ENCODE results near the gene SDHB. TPM values are rescaled to one million over a fixed set of nuclear protein-coding genes. Genes with fewer than 3 reads are reported as not detected.

Gene SDHB
- total and polyA plus RNA-seq, 5 experiments from 2014 or later = 56.1 to 149 (median 128) TPM

DNA sequence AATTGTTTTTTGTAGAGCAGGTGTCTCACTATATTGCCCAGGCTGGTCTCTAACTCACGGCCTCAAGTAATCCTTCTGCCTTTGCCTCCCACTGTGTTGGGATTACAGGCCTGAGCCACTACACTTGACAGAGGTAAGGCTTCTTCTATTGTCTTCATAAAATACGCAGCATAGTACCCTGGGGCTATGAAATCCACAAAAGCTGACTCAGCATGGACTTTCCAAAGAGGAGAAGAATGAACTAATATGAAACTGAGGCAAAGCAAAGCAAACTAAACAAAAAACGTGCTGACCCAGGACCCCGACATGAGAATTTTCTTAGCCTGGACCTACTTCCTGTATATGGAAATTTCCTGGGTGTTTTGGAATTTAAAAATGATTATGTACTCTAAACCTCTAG, 23.6 kb downstream of the SDHB start:
- ATAC-seq = no peak
- no peak overlapping the region for H3K4me3 Mint-ChIP-seq
- peak overlapping the region in 1 of 10 donors; percentile 27 for H3K27ac Mint-ChIP-seq
- DNase-seq = no peak
- no peaks in the 10 kb centered on the region for H3K9me3 Mint-ChIP-seq
- peaks cover 0 to 2% (median 0%) of the 10 kb centered on the region in 4 donors for H3K4me1 Mint-ChIP-seq
- H3K27me3 Mint-ChIP-seq = no peaks in the 10 kb centered on the region
- H3K36me3 Mint-ChIP-seq = peaks cover 0 to 83% (median 2%) of the 10 kb centered on the region in 3 donors
- POLR2A ChIA-PET = no interaction called here

DNA sequence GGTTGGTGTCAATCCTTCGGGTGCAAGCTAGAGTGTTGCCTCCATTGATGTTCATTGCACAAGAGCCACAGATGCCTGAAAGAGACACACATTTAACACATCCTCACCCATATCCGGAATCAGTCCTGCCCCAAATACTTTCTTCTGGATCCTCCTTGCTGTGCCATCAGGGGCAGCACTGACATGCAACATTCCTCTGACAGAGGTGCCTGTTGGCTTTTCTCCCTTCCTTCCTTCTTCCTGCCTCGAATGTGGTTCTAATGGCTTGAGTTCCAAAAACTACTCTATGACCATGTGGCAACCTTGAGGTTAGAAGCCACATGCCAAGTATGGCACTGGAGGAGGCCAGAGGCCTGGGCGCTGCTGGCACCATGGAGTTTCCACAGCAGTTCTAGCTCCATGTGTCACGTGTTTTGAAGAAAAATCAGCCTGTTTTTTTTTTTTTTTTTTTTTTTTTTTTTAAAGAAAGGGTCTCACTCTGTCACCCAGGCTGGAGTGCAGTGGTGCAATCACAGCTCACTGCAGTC, 25.1 kb downstream of the SDHB start:
- Mint-ChIP-seq H3K9me3 (no peaks in the 10 kb centered on the region), H3K4me3 (no peak overlapping the region), H3K27ac (peak overlapping the region in 1 of 10 donors; percentile 44), H3K27me3 (no peaks in the 10 kb centered on the region), H3K4me1 (peaks cover 0 to 2% (median 0%) of the 10 kb centered on the region in 4 donors), H3K36me3 (peaks cover 0 to 85% (median 3%) of the 10 kb centered on the region in 3 donors)
- POLR2A ChIA-PET = no interaction called here
- ATAC-seq (no peak), DNase-seq (no peak)

DNA sequence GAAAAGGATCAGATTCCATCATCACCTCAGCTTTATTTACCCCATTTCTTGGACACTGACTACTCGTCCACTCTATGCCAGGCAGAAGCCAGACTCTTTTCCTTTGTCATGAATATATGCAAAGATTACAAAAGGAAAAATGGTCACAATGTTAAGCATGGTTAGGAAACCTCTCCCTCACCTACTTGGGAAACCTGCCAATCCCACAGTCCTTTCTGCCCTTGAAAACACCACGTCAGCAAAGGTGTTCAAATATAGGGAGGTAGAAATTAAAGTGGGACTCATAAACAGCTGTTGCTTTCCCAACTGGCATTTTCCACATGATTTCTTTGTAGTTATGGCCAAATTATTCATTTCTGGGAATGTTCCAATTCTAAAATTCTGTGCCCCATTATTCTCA, 25.9 kb downstream of the SDHB start:
- no peaks in the 10 kb centered on the region for H3K9me3 Mint-ChIP-seq
- H3K27ac Mint-ChIP-seq = peak overlapping the region in 2 of 10 donors; percentile 33 to 51
- H3K4me1 Mint-ChIP-seq = peaks cover 0 to 4% (median 0%) of the 10 kb centered on the region in 4 donors
- no peaks in the 10 kb centered on the region for H3K27me3 Mint-ChIP-seq
- no peak for DNase-seq
- H3K4me3 Mint-ChIP-seq = no peak overlapping the region
- POLR2A ChIA-PET = no interaction called here
- peaks cover 0 to 87% (median 1%) of the 10 kb centered on the region in 3 donors for H3K36me3 Mint-ChIP-seq
- no peak for ATAC-seq

DNA sequence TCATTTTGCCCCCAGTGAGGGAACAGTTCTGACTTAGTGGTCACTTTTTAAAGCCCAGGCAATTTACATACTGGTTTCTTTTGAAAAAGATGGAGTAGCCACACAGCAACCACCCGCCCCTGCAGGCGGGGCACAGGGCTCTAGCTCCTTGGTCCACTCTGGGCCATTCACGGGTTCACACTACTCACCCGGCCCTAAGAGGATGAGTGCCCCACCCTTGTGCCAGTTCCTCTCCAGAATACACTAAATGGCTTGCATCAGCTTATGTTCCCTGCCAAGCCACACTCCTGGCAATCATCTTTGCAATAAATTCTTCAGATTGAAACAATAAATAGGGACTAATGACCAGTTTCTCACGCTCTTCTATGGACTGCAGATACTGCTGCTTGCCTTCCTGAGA, 26.4 kb downstream of the SDHB start:
- H3K27ac Mint-ChIP-seq = no peak overlapping the region
- H3K9me3 Mint-ChIP-seq = no peaks in the 10 kb centered on the region
- DNase-seq (no peak), ATAC-seq (no peak)
- H3K4me3 Mint-ChIP-seq = no peak overlapping the region
- peaks cover 0 to 4% (median 0%) of the 10 kb centered on the region in 4 donors for H3K4me1 Mint-ChIP-seq
- H3K27me3 Mint-ChIP-seq = no peaks in the 10 kb centered on the region
- peaks cover 0 to 87% (median 1%) of the 10 kb centered on the region in 3 donors for H3K36me3 Mint-ChIP-seq
- POLR2A ChIA-PET = no interaction called here

DNA sequence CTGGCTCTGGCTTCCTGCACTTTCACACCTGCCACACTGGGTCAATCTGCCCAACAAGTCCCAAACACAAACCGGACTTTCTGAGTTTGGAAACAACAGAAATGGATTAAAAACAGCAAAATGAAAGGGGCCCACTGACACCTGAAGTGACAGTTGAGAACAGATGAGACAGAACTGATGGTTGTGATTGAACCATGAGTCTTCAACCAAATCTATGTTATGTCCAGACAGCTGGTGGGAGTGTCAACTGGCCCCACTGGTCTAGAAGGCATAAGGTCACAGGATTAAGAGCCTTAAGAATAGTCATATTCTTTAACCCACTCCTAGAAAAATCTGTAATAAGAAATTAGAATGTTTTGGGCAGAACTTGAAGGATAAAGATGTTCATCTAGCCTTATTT, 29.1 kb downstream of the SDHB start:
- ATAC-seq (no peak), DNase-seq (no peak)
- Mint-ChIP-seq H3K4me1 (peaks cover 0 to 4% (median 0%) of the 10 kb centered on the region in 4 donors), H3K4me3 (no peak overlapping the region), H3K9me3 (no peaks in the 10 kb centered on the region), H3K27ac (peak overlapping the region in 2 of 10 donors; percentile 34 to 52), H3K27me3 (no peaks in the 10 kb centered on the region), H3K36me3 (peaks cover 0 to 90% (median 3%) of the 10 kb centered on the region in 3 donors)
- POLR2A ChIA-PET = interaction anchor here (0.7 kb wide), 1 partner anchor 14 kb away, joined by 3 read pairs; no protein-coding TSS in a partner anchor

DNA sequence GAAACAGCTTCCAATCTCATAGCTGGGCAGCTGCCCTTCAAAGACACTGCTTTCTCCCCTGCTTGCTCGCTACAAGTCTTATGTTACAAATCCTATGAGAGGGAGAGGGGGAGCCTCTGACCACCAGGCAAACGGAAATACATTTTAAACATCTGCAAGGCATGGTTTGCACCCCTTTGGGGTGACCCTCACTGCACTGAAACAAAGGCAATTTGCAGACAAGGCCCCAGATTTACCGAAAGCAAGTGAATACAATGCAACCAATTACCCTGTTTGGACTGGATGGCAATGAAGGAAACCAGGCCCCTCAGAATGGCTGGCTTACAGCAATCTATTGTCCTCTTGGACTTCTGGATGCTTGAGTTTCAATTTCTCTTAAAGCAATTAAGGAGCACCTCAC, 30.3 kb downstream of the SDHB start:
- no peak for ATAC-seq
- peaks cover 0 to 6% (median 1%) of the 10 kb centered on the region in 4 donors for H3K4me1 Mint-ChIP-seq
- DNase-seq = no peak
- H3K4me3 Mint-ChIP-seq = no peak overlapping the region
- peak overlapping the region in 4 of 10 donors; percentile 24 to 48 (median 32) for H3K27ac Mint-ChIP-seq
- POLR2A ChIA-PET = no interaction called here
- no peaks in the 10 kb centered on the region for H3K9me3 Mint-ChIP-seq
- peaks cover 0 to 89% (median 4%) of the 10 kb centered on the region in 3 donors for H3K36me3 Mint-ChIP-seq
- no peaks in the 10 kb centered on the region for H3K27me3 Mint-ChIP-seq

DNA sequence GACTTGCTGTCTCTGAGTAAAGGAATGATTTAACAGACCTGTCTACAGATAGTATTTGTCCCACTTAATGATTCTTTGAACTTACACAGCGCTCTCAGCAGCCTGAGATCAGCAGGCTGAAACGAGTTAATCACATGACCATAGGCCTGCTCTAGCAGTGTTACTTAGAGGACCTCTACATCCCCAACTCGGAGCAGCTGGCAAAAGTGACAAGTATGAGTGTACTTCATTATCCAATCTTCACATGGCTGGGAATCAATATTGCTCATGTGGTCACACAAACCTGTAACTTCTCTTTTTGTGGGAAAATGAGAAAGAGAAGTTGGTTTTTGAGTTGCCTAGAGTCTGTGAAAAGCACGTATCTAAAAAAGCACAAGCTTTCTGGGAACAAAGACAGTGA, 30.7 kb downstream of the SDHB start:
- POLR2A ChIA-PET = no interaction called here
- ATAC-seq (no peak), DNase-seq (no peak)
- no peaks in the 10 kb centered on the region for H3K9me3 Mint-ChIP-seq
- peaks cover 0 to 89% (median 6%) of the 10 kb centered on the region in 3 donors for H3K36me3 Mint-ChIP-seq
- no peaks in the 10 kb centered on the region for H3K27me3 Mint-ChIP-seq
- peaks cover 0 to 6% (median 1%) of the 10 kb centered on the region in 4 donors for H3K4me1 Mint-ChIP-seq
- peak overlapping the region in 1 of 10 donors; percentile 36 for H3K4me3 Mint-ChIP-seq
- H3K27ac Mint-ChIP-seq = peak overlapping the region in 4 of 10 donors; percentile 15 to 60 (median 24)

DNA sequence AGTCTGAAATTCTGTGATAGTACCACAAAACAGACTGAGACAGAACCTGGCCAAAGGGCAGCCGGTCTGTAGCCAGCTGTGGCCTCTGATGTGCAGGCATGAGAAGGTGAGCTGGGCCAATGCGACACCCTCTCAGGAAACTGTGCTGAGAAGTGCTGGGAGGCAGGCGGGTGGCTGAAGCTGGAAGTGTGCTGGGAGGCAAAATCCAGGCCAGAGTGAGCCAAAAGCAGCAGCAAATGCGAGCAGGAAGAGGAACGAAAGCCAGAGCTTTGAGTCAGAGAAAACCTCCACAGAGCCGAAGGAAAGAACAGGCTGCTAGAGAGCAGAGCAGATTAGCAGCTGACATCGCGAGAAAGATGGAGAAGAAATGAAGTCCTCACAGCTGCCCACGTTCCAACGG, 31.9 kb downstream of the SDHB start:
- H3K27me3 Mint-ChIP-seq = no peaks in the 10 kb centered on the region
- H3K27ac Mint-ChIP-seq = peak overlapping the region in 1 of 10 donors; percentile 27
- H3K4me3 Mint-ChIP-seq = no peak overlapping the region
- no peak for ATAC-seq
- peaks cover 0 to 4% (median 1%) of the 10 kb centered on the region in 4 donors for H3K4me1 Mint-ChIP-seq
- POLR2A ChIA-PET = no interaction called here
- no peaks in the 10 kb centered on the region for H3K9me3 Mint-ChIP-seq
- no peak for DNase-seq
- H3K36me3 Mint-ChIP-seq = peaks cover 0 to 83% (median 8%) of the 10 kb centered on the region in 3 donors

DNA sequence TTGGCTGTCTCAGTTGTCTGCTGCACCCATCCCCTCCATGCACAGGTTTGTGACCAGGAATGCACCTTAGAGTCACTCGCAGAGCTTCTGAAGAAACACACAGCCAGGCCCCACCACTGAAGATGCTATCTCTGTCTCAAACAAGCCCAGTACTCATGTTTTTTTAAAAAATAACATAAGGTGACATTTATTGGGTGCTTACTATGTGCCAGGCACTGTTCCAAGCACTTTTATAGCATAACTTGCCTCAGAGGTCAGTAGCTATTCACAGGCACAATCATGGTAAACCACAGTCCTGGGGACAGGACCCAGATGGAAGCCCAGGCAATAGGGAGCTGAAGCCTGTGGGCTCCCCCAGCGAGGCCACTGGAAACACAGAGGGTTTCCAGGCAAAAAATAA, 33.3 kb downstream of the SDHB start:
- Mint-ChIP-seq H3K36me3 (peaks cover 0 to 74% (median 8%) of the 10 kb centered on the region in 3 donors), H3K4me3 (no peak overlapping the region), H3K9me3 (no peaks in the 10 kb centered on the region), H3K27ac (peak overlapping the region in 3 of 10 donors; percentile 78 to 83 (median 79)), H3K4me1 (peaks cover 0 to 4% (median 1%) of the 10 kb centered on the region in 4 donors), H3K27me3 (no peaks in the 10 kb centered on the region)
- POLR2A ChIA-PET = no interaction called here
- no peak for ATAC-seq
- DNase-seq = no peak

DNA sequence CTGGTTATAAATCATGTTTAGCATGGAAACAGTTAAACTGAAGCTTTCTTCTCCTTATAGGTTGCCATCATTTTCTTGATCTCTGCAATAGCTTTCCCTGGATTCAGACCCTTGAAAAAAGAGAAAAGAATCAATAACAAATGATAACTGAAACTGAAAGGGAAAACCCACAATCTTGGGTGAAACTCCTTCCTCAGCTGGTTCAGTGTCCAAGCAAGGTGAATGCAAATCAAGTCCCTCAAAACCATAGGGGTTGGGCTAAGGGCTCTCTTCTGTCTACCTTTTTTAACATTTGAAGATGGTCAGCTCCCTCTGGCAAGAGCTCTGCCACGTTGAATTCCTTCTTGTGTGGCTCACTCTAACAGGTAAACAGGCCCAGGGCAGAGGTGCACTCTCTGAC, 35.0 kb downstream of the SDHB start:
- no peak for ATAC-seq
- H3K36me3 Mint-ChIP-seq = peaks cover 0 to 61% (median 6%) of the 10 kb centered on the region in 3 donors
- no peaks in the 10 kb centered on the region for H3K9me3 Mint-ChIP-seq
- H3K27me3 Mint-ChIP-seq = no peaks in the 10 kb centered on the region
- peaks cover 0 to 6% (median 1%) of the 10 kb centered on the region in 4 donors for H3K4me1 Mint-ChIP-seq
- no peak for DNase-seq
- H3K27ac Mint-ChIP-seq = peak overlapping the region in 6 of 10 donors; percentile 47 to 90 (median 63)
- POLR2A ChIA-PET = no interaction called here
- no peak overlapping the region for H3K4me3 Mint-ChIP-seq

DNA sequence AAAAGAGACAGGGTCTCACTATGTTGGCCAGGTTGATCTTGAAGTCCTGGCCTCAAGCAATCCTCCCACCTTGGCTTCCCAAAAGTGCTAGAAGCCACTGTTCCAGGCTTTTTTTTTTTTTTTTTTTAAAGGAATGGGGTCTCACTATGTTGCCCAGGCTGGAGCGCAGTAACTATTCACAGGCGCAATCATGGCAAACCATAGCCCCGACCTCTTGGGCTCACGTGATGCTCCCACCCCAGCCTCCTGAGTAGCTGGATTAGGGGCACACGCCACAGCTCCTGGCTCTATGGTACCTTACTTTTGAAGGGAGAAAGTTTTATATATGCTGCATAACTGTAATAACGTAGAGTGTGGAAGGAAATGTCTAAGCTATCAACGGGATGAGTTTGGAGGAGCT, 36.4 kb downstream of the SDHB start:
- ATAC-seq (no peak), DNase-seq (no peak)
- Mint-ChIP-seq H3K4me1 (peaks cover 3 to 4% (median 4%) of the 10 kb centered on the region in 4 donors), H3K27ac (peak overlapping the region in 1 of 10 donors; percentile 53), H3K36me3 (peaks cover 0 to 47% (median 6%) of the 10 kb centered on the region in 3 donors), H3K9me3 (no peaks in the 10 kb centered on the region), H3K27me3 (no peaks in the 10 kb centered on the region), H3K4me3 (no peak overlapping the region)
- POLR2A ChIA-PET = interaction anchor here (0.7 kb wide), 1 partner anchor 56 kb away, joined by 5 read pairs; no protein-coding TSS in a partner anchor

DNA sequence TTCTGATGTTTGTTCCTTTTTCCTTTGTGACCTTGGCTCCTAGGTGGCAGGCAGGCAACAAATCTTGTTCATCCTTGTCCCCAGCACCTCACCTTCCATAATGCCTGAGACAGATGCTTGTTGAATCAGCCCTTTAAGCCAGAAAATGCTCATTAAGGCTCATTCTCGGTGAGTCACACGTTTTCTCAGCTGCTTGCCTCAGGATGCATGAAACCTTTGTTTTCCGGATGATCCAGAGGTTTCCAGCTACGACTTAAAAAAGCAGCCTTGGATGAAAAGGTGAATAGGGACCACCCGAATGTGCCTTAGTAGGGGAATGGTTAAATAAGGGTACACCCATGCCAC, 37.5 kb downstream of the SDHB start:
- H3K9me3 Mint-ChIP-seq = no peaks in the 10 kb centered on the region
- H3K27me3 Mint-ChIP-seq = no peaks in the 10 kb centered on the region
- H3K4me3 Mint-ChIP-seq = peak overlapping the region in 1 of 10 donors; percentile 23
- ATAC-seq (no peak), DNase-seq (no peak)
- peaks cover 0 to 37% (median 6%) of the 10 kb centered on the region in 3 donors for H3K36me3 Mint-ChIP-seq
- POLR2A ChIA-PET = interaction anchor here (0.6 kb wide), 1 partner anchor 850 kb away, joined by 3 read pairs; no protein-coding TSS in a partner anchor
- peaks cover 4 to 11% (median 7%) of the 10 kb centered on the region in 4 donors for H3K4me1 Mint-ChIP-seq
- peak overlapping the region in 1 of 10 donors; percentile 24 for H3K27ac Mint-ChIP-seq

DNA sequence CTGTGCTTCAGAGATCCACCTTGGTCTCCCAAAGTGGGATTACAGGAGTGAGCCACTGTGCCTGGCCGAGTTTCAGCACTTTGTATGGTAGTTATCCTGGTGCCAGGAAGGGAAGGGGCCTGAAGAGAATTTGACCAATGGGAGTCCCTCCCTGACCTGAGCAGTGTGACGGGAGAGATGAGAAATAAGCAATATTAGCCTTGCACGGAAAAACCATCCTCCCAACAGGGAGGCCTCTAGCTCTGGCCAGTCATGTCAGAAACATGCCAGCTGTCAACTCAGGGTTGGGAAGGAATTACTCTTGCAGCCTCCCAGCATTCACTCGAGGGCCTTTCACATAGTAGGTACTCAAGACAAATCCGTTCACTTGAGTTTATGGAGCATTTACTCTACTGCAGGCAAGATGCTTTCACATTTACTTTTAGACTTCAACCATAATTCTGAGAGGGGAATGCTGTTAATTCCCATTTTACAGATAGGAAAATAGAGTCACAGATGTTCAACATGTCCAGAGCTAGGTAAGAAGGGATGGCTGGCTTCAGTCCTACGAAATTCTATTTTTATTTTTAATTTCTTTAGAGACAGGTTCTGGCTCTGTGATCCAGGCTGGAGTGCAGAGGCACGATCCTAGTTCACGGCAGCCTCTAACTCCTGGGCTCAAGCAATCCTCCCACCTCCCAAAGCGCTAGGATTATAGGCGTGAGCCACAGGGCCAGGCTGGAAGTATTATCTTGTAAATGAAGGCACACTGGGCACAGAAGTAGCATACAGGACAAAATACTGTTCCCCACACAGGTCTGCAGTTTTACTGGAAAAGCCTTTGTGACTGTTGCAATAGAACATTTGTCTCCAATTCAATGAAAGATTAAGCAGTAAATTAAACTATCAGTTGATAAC, 38.9 kb downstream of the SDHB start:
- ATAC-seq = no peak
- no peak overlapping the region for H3K4me3 Mint-ChIP-seq
- POLR2A ChIA-PET = no interaction called here

More for the DNA sequence above, 38.9 kb downstream of the SDHB start:
- H3K36me3 Mint-ChIP-seq = peaks cover 0 to 23% (median 6%) of the 10 kb centered on the region in 3 donors
- no peaks in the 10 kb centered on the region for H3K27me3 Mint-ChIP-seq
- peaks cover 4 to 21% (median 19%) of the 10 kb centered on the region in 4 donors for H3K4me1 Mint-ChIP-seq
- peak overlapping the region in 1 of 10 donors; percentile 2 for H3K27ac Mint-ChIP-seq
- H3K9me3 Mint-ChIP-seq = no peaks in the 10 kb centered on the region
- DNase-seq = no peak

Measured in naive thymus-derived CD8-positive, alpha-beta T cell (primary cell).